ENCODE data around the gene LAD1.

GRCh38 chr1:201403359-201403758, 4.2 kb upstream of the LAD1 start:
- no peak for TF ChIP-seq HMGXB4 (CRISPR knock-in tag; IDR thresholded peaks at IDR 0.05)
- no peak for TF ChIP-seq POLR2AphosphoS5 (IDR thresholded peaks at IDR 0.05; ENCODE audit: control insufficient read depth, insufficient read depth, low read depth, low read length)
- no peak for TF ChIP-seq ZNF263 (CRISPR knock-in tag; IDR thresholded peaks at IDR 0.05; ENCODE audit: borderline replicate concordance)
- no peak for TF ChIP-seq TCF7 (IDR thresholded peaks at IDR 0.05; ENCODE audit: borderline replicate concordance)
- no peak for TF ChIP-seq PCBP2 (IDR thresholded peaks at IDR 0.05; ENCODE audit: low read depth, low read length, poor library complexity, severe bottlenecking)
- no peak for TF ChIP-seq IRF1 (CRISPR knock-in tag; IDR thresholded peaks at IDR 0.05; ENCODE audit: borderline replicate concordance)

Measured in K562 (cell line).